ENCODE results near the gene STOML2.

DNA sequence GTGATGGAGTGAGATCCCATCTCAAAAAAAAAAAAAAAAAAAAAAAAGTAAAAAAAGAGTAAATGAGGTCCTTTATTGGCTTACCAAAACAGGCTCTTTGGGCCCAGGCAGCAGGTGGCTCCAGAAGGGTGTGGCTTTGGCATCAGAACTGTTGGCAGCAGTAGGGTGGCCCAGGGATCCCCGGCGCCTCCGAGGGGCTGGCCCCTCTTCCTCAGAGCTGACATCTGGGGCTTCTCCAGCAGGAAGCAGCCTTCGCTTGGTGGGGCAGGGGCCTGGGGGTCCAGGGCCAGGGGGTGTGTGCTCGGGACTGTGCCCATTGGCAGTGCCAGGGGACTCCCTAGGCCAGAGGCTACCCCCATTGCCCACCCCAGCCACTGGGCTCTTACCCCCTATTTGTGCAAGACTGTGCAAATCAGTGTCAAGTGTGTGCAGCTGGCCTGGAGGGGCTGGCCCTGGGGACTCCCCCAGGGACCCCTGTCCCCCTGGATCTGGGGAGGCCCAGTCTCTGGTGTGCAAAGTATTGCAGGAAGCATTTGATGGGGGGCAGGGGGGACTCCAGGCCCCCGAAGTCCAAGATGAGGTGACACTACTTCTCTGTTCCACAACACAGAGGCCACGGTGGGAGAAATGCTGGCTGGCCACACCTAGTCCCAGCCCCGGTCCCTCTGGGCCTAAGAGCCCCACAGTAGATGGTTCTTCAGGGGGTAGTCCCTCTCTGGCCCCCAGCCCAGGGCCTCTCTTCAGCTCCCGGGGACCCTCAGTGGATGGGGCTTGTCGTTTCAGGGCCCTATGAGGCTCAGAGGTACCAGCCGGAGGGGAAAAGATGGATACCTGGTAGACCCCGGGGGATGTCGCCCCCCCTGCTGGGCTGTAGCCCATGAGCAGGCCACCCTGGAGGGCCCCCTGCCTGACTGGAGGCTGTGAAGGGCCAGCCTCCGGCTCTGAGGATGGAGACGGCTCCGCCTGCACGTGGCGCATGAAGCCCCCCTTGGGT lies 4.7 kb upstream of the STOML2 start:
- TF ChIP-seq, protein P1, sequence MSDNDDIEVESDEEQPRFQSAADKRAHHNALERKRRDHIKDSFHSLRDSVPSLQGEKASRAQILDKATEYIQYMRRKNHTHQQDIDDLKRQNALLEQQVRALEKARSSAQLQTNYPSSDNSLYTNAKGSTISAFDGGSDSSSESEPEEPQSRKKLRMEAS (IDR thresholded peaks at IDR 0.05; ENCODE audit: low read depth, low read length): no peak
- TF ChIP-seq, protein P2, sequence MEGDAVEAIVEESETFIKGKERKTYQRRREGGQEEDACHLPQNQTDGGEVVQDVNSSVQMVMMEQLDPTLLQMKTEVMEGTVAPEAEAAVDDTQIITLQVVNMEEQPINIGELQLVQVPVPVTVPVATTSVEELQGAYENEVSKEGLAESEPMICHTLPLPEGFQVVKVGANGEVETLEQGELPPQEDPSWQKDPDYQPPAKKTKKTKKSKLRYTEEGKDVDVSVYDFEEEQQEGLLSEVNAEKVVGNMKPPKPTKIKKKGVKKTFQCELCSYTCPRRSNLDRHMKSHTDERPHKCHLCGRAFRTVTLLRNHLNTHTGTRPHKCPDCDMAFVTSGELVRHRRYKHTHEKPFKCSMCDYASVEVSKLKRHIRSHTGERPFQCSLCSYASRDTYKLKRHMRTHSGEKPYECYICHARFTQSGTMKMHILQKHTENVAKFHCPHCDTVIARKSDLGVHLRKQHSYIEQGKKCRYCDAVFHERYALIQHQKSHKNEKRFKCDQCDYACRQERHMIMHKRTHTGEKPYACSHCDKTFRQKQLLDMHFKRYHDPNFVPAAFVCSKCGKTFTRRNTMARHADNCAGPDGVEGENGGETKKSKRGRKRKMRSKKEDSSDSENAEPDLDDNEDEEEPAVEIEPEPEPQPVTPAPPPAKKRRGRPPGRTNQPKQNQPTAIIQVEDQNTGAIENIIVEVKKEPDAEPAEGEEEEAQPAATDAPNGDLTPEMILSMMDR (IDR thresholded peaks at IDR 0.05; ENCODE audit: low read depth, low read length): no peak
- TF ChIP-seq MYC (IDR thresholded peaks at IDR 0.05; ENCODE audit: low read depth, low read length) (no peak), POLR2A (IDR thresholded peaks at IDR 0.05; ENCODE audit: extremely low read depth, insufficient read length) (no peak)
